ENCODE data around the gene PXDN.
"Not testable (repeated sequence)": the region's sequence is repeated elsewhere in the genome, so short reads cannot be mapped to it uniquely, and the experiment has no call there.

Gene PXDN

DNA sequence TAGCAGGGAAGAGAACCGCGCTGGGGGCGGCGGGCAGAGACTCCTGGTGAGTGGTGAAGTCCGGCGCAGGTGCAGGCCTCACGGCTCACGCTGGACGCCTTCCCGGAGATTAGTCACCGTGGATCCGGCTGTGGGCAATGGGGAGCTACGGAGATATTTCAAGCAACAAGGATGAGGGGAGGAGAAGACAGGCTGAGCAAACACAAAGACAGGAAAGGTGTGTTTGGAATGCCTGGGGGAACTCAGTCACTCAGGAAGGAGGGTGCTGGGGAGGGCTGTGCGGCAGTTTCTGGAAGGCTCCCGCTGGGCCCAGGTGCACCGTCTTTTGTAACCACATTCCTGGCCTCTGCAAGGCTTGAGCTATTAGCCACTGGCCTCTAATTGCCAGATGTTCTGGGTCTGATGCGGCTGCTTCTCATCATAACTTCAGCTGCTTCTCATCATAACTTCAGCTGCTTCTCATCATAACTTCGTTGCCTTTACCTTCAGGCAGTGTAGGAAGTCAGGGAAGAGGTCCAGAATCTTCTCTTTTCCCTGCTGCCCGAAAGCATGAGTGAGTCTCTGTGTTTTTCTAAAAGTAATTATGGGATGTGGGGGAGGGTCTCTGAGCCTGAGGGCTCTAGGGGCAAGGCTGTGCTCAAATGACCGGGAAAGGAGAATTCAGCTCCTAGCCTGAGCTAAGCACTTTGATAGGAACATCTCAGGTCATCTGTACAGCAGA is 118.9 kb downstream of the PXDN start:
- DNase-seq = no peak

GRCh38 chr2:1623906-1624445 is 120.3 kb downstream of the PXDN start:
- DNase-seq = no peak

GRCh38 chr2:1622521-1623200 is 121.7 kb downstream of the PXDN start:
- DNase-seq = no peak

DNA sequence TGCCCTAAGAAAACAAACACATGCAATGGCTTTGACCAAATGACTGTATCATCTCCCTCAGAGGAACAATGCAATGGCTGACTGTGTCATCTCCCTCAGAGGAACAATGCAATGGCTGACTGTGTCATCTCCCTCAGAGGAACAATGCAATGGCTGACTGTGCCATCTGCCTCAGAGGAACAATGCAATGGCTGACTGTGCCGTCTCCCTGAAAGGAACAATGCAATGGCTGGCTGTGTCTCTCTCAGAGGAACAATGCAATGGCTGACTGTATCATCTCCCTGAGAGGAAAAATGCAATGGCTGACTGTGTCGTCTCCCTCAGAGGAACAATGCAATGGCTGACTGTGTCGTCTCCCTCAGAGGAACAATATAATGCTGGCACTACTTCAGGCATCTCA is 122.3 kb downstream of the PXDN start:
- DNase-seq = not testable (repeated sequence)

DNA sequence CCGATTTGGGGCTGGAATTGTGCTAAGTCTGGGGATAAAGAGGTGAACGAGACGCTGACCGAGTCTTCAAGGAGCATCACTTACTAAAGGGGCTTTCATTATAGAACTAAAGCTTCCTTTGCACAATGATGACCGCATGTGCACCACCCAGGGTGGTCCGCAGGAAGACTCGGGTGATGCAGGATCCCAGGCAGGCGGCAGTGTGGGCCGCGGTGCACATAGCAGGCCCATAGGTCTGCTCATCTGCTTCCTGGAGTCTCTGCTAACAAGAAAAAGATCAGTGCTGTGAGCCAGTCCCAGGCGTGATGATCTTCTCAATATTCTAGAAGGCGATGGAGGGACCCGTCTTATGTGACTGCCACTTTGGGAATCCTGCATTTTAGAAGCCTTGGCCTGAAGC is 122.8 kb downstream of the PXDN start:
- DNase-seq = no peak

DNA sequence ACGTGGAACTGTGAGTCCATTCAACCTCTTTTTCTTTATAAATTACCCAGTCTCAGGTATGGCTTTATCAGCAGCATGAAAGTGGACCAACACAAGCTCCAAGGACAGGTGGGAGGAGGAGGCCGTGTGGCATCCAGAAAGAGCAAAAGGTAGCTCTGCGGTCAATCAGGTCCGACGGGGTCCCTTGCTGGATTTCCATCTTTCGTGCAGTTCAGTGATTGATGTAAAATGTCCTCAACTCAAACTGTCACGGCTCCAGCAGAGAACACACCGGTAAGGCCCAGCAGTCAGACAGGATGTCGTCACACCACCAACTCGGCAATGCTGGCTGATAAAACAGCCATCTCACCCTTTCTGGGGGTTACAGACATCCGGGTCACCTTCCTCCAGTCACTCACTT is 123.3 kb downstream of the PXDN start:
- DNase-seq = no peak

GRCh38 chr2:1620081-1620480 is 124.2 kb downstream of the PXDN start:
- DNase-seq = no peak

DNA sequence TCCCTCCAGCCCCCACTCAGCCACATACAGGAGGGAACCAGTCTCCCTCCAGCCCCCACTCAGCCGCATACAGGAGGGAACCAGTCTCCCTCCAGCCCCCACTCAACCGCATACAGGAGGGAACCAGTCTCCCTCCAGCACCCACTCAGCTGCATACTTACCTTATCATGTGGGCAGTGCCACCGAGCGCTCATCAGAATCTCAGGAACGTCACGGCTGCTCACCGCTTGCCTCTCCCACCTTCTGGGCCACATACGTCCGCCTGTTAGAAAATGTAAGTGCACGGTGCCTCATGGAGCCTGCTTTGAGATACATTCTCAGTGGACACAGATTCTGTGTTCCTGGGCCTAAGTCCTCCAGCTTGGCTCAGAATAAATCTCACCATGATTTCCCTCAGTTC is 124.8 kb downstream of the PXDN start:
- DNase-seq = no peak

- DNase-seq = no peak
These were observed 125.3 kb downstream of the PXDN start for GRCh38 chr2:1618974-1619373.

DNA sequence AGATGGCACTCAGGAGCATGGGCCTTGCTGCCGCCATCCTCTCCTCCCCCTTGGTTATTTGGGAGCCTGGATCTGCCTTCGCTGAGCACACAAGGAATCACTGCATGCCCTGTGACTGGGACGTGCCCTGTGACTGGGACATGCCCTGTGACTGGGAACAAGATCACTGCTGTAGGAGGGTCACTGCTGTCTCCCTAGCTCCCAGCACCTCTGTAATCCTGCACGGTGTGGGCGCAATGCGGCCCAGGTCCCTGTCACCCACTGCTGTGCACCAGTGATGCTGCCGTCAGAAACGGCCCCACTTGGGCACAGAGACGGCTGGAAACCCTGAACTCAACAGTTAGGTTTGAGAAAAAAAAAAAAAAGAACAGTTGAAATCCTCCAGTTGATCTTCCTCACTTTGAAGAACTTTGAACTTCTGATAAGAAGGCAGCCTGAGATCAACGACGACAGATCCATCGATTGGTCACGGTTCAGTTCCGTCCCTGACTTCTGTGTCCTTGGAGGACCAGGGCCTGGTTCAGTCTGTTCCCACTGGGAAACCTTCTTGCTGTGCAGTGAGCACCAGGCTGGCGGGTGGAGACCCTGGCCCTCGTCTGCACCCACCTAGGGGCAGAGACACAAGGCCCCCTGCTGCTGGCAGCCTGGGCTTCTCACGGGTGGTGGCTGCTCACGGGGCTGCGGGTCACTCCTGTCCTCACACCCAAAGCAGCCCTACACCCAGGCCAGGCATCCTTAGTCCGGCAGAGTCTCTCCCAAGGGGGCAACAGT is 125.9 kb downstream of the PXDN start:
- no peak for DNase-seq

GRCh38 chr2:1617425-1618021 is 126.8 kb downstream of the PXDN start:
- no peak for DNase-seq

- no peak for DNase-seq
These were observed 129.8 kb downstream of the PXDN start for GRCh38 chr2:1614564-1614963.

- peak; percentile 15 for DNase-seq
These were observed 130.5 kb downstream of the PXDN start for GRCh38 chr2:1613731-1614354.

DNA sequence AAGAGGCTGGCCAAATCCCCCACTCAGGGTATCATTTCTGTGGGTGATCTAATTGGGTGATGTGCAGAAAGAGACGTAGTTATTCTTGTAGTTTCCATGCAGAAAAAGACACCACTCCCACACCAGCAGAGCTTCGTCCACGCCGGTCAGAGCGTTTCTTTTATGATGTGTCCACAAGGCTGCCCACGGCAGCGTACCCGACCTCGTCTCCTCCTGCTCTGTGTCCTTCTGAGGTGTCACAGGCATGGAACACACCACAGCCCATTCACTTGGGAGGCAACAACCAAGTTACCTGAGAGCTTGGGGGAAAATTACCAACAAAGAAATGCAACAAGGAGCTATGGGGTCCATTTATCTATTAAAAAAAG is 131.3 kb downstream of the PXDN start:
- DNase-seq = no peak

GRCh38 chr2:1612391-1613077 is 131.8 kb downstream of the PXDN start:
- DNase-seq = no peak

- no peak for DNase-seq
These were observed 132.4 kb downstream of the PXDN start for GRCh38 chr2:1611886-1612285.

DNA sequence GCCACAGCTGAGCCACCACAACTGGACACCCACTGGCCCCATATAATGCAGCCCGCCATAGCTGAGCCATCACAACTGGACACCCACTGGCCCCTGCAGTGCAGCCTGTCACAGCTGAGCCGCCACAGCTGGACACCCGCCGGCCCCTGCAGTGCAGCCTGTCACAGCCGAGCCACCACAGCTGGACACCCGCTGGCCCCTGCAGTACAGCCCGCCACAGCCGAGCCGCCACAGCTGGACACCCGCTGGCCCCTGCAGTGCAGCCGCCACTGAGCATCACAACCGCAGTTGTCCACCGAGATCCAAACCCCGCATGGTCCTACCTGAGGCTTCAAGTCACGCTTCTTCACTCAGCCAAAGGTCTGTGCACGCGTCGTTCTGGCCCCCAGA is 134.2 kb downstream of the PXDN start:
- DNase-seq = no peak

GRCh38 chr2:1609485-1610095 is 134.7 kb downstream of the PXDN start:
- no peak for DNase-seq

- no peak for DNase-seq
These were observed 135.3 kb downstream of the PXDN start for GRCh38 chr2:1609040-1609439.

DNA sequence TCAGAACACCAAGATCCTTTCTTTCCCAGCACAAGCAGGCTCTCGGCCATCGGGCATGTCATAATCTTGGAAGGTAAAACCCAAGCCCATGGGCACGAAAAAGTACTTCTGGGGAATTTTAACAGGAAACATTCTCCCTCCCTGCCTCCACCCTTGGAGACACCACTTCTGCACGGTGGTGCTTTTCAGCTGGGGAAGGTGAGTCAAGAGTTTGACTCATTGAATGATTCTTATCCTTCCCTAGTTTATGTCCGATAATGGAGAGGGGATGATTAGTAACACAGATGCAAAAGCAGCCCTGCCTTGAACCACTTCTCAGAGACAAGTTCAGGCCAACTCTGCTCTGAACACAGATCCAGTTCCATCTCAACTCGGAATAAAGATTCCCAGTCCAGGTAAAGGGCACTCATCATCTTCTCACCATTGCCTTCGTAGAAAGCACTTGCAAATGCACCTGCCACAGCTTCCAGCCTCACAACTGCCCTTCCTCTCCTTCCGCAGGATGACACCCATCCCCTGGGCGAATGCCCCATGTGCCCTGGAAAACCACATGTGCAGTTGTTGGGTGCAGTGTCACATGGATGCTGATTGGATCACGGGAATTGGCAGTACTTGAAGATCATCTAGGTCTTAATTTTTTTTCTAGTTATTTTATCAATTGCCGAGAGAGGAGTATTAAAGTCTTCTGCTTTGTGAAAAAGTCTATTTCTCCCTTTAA is 136.2 kb downstream of the PXDN start:
- DNase-seq = no peak
